ENCODE data around the gene CADM1.
A peak's percentile ranks its signal among the peaks of the same experiment; 100 is the strongest.

CADM1 gene

DNA sequence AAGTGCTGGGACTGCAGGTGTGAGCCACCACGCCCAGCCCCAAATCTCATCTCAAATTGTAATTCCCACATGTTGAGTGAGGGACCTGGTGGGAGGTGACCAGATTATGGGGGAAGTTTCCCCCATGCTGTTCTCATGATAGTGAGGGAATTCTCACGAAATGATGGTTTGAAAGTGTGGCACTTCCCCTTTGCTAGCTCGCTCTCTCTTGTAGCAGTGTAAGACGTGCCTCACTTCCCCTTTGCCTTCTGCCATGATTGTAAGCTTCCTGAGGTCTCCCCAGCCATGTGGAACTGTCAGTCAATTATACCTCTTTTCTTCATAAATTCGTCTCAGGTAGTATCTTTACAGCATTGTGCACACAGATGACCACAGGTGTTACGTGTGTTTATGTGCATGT lies 357.8 kb downstream of the CADM1 start:
- no peak for FAIRE-seq
- TF ChIP-seq POLR2A (IDR thresholded peaks at IDR 0.05; ENCODE audit: low read depth, low read length) = no peak

DNA sequence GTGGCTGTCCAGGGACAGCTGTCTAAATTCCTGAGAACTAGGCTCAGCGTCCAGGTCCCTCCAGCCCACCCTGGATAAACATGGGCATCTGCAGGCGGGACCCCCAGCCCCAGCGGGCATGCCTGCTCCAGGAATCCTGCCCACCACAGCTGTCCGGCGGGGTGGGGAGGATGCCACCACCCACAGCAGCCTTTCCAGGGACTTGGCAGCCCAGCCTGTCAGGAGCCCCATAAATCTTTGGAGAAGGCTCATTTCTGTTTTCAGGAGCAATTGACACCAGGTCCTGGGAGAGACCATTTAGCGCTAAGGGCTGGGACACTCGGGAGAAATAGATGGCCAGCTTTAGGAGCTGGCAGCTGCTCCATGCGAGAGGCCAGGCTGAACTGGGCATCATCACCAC lies 358.9 kb downstream of the CADM1 start:
- no peak for FAIRE-seq

More for the DNA sequence above, 357.8 kb downstream of the CADM1 start:
- no peak for DNase-seq (ENCODE audit: insufficient read length, low spot score)

DNA sequence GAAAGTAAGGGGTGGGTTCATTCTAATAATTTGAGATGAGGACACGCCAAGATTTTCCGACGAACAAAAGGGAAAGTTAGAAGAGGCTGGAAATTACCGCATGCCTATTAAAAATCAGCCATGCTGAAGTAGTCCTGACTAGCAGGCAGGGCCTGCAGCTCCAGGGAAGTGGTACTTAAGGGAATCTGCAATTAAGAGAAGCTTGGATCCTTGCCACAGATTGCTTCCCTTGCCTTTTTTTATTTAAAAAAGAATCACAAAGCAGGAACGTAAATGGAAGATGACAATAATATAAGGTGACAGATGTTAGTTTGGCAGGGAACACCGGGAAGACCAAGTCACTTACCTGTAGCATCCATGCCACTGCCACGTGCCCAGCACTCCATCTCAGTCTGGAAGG lies 359.3 kb downstream of the CADM1 start:
- TF ChIP-seq POLR2A (IDR thresholded peaks at IDR 0.05; ENCODE audit: low read depth, low read length) = no peak
- FAIRE-seq = no peak
- no peak for DNase-seq (ENCODE audit: insufficient read length, low spot score)

More for the DNA sequence above, 358.9 kb downstream of the CADM1 start:
- DNase-seq (ENCODE audit: insufficient read length, low spot score) = no peak
- no peak for TF ChIP-seq POLR2A (IDR thresholded peaks at IDR 0.05; ENCODE audit: low read depth, low read length)

DNA sequence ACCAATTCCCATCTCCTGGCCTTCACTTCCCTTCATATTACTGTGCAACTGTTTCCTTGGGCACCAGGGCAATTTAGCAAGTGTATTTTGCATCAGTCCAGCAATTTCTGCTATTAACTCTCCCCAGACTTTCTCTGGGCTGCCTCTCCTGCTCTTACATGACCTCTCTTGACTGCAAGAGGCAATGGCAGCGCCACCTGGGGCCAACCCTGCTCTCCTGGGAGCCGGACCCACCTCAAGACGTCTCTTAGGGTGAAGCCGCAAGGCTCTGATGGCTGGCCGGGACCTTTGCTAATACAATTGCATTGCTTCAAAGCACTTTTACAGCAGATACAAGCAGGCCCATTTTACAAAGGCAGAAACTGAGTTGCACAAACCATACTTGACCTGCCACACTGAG lies 360.2 kb downstream of the CADM1 start:
- no peak for TF ChIP-seq POLR2A (IDR thresholded peaks at IDR 0.05; ENCODE audit: low read depth, low read length)
- FAIRE-seq (no peak), DNase-seq (ENCODE audit: insufficient read length, low spot score) (no peak)

DNA sequence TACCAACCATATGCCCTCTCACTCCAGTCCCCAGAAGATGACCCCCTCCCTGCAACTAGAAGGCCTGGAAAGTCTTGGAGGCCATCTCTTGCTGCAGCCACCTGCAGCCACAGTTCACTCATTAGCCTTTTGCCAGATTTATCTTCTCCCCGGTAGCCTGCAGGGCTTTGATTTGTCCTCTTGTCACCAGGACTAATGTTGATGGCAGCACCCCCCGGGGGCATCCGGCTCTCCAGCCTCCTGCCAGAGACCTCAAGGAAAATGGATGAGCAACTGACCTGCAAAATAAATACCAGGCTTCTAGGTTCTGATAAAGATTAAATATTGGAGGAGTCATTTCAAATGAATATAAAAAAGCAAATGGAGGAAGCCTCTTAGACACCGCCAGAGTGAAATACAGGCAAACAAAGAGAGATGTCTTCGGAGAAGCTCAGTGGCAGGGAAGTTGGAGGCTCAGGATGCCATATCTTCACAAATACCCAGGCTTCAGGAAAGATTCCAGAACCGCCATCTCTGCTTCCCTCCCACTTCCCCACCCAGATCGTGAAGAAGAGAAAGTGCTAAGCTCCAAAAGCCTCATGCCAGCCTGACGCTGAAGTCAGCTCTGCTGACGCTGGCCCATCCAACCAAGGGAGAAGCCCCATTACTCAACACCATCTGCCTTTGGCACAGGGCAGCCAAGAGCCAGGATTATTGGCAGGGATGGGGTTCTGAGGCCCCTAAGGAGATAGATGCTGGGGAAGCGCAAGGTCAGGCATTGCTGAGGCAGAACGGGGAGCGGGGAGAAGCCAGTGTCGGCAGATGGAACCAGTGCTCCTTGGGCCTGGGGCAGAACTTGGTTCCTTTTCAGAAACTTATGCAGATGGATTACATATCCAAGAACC lies 362.7 kb downstream of the CADM1 start:
- TF ChIP-seq POLR2A (IDR thresholded peaks at IDR 0.05; ENCODE audit: low read depth, low read length) = no peak
- FAIRE-seq (no peak), DNase-seq (ENCODE audit: insufficient read length, low spot score) (no peak)

DNA sequence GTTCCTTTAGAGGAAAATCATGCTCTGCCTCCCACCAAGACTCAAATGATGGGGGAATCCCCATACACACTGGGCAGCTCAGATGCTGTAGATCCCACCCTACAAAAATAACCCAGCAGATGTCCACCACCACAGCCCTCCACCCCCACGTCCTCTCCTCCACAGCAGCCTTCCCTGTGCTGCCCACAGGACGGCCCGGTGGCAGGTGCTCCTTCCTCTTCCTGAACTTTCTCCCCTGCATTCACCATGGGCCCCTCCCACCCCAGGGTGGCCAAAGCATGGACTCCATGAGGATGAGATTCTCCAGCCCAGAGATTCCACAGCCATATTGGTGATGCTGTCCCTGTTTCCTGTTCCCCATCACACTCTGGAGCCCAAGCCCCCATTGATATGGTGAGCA lies 368.3 kb downstream of the CADM1 start:
- no peak for DNase-seq (ENCODE audit: insufficient read length, low spot score)
- no peak for FAIRE-seq
- no peak for TF ChIP-seq POLR2A (IDR thresholded peaks at IDR 0.05; ENCODE audit: low read depth, low read length)

DNA sequence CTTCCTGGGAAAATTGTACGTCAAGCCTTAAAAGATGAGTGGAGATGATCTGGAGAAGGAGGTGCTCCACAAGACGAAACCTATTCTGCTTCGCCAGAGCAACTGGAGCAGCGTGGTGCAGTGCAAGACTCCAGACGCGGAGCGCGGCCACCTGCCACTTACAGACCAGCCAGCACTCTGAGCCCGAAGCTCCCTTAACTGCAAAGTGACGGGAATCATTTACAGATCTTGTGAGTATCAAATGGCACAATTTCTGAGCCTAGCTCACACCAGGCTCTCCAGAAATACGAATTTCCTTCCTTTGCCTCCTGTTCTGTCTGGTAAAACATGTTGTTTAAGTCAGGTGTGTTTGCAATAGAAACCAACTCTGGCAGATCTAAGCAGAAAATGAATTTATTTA lies 369.3 kb downstream of the CADM1 start:
- DNase-seq (ENCODE audit: insufficient read length, low spot score) = no peak
- no peak for TF ChIP-seq POLR2A (IDR thresholded peaks at IDR 0.05; ENCODE audit: low read depth, low read length)
- FAIRE-seq = no peak

DNA sequence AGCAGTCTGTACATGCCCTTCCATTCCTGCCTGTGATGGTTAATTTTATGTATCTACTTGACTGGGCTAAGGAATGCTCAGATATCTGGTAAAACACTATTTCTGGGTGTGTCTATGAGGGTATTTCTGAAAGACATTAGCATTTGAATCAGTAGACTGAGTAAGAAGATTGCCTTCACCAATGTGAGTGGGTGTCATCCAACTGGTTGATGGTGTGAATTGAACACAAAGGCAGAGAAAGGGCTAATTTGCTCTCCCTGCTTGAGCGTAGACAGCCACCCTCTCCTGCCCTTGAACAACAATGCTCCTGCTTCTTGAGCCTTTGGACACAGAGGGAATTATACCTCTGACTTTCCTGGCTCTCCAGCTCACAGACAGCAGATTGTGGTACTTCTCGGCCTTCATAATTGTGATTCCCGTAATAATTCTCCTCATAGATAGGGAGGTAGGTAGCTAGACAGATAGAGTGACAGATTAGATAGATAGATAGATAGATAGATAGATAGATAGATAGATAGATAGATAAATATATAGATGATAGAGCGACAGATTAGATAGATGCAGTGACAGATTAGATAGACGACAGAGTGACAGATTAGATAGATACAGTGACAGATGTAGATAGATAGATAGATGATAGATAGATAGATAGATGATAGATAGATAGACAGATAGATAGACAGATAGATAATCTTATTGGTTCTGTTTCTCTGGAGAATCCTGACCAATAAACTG lies 370.6 kb downstream of the CADM1 start:
- DNase-seq (ENCODE audit: insufficient read length, low spot score) = no peak
- no peak for FAIRE-seq
- no peak for TF ChIP-seq POLR2A (IDR thresholded peaks at IDR 0.05; ENCODE audit: low read depth, low read length)

DNA sequence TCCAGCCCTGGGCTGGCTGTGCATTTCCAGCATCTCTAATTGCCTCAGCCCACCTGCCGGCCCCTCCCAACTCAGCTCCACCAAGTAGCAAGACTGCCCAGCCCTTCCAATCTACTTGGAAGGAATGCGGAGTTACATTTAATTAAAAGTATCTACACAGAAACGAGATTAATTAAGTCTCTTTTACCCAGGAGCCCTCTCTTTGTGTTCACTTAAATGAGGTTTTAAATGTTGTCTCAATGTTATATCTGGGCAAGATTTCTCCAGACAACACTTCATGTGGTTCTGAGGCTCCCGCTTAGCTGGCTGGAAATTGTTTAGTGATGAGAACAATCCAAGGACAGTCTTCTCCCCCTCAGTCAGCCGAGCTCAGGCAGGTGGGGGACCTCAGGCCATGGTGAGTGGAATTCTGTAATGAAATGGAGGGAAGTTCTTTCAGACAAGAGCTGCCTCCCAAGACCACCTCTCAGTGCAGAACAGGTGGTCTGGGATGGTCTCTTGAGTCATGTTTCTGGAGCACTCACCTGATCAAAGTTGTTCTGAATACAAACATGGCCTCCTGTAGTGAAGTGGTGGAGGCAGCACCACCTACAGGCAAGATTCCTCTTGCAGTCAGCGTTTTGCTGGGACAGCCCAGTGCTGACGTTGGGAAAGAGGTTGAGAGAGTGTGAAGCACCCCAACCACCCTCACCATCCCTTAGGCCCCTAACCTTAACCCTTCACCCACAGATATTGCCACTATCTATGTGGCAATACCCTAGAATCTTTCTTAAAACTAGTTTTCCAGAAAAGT lies 371.6 kb downstream of the CADM1 start:
- peak; percentile 11 for DNase-seq (ENCODE audit: insufficient read length, low spot score)

DNA sequence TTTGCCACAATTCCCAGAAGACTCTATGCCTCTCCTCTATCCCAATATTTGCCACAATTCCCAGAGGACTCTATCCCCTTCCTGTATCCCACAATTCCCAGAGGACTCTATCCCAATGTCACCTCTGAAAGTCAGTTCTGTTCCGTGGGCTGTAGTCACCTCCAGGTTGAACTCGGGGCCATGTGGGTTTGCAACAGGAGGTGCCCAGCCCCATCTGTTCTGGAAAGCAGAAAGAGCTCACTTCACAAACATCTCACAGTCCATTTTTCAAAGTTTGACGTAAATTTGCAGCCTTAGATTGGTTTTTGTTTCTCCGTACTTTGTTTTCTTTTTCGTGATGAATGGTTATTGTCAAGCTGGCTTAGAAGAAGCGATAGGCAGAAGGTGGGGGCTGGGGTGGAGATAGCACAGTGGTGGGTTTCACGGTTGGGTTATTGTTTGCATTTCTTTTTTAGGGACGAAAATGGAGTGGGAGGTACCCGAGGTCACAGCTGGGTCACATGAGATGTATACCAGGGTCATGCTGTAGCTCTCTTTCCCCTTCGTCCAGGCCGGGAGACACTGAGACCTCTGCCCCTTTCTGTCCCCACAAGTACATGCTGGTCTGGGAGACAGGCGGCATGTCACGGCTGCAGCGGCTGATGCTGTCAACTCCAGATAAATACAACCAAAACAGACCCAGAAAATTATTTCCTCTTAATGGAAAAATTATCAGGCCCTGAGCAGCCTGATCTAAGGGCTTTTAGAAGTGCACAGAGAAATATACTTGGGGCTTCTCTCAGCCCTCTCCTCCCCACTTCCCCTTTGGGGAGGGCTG lies 374.5 kb downstream of the CADM1 start:
- FAIRE-seq = no peak

More for the DNA sequence above, 371.6 kb downstream of the CADM1 start:
- FAIRE-seq = no peak
- TF ChIP-seq POLR2A (IDR thresholded peaks at IDR 0.05; ENCODE audit: low read depth, low read length) = no peak

DNA sequence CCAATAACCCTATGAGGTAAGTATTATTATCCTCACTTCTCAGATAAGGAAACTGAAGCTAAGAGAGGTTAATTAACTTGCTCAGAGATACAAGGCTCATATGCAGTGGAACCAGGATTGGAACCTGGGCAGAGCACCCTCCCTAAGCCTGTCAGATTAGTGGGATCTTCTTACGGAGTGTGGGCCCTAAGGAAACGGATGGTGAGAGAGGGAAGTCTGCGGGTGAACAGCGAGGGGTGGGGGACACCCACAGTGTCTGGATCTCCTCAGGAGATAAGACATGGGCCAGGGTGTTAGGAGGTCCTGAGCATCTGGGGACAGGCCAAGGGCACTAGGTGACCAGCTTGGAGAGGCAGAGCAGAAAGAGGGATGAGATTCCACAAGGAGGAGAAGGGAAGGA lies 376.0 kb downstream of the CADM1 start:
- no peak for TF ChIP-seq POLR2A (IDR thresholded peaks at IDR 0.05; ENCODE audit: low read depth, low read length)
- FAIRE-seq = no peak
- DNase-seq (ENCODE audit: insufficient read length, low spot score) = no peak

More for the DNA sequence above, 374.5 kb downstream of the CADM1 start:
- DNase-seq (ENCODE audit: insufficient read length, low spot score) = no peak
- no peak for TF ChIP-seq POLR2A (IDR thresholded peaks at IDR 0.05; ENCODE audit: low read depth, low read length)

DNA sequence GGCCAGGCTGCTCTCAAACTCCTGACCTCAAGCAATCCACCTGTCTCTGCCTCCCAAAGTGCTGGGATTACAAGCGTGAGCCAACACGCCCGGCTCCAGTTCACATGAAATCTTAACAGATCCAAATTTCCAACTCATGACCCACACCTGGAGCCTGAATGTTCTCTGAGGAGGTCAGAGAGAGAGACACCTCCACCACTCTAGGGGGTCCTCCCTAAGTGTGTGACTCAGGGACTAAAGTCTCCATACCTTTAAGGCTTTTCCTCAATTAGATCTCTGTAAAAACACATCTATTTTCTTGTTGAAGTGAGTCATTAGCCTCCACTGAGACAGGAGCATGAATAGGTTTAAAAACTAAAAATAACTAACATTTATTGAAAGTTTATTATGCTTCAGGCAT lies 376.4 kb downstream of the CADM1 start:
- FAIRE-seq (no peak), DNase-seq (ENCODE audit: insufficient read length, low spot score) (no peak)
- no peak for TF ChIP-seq POLR2A (IDR thresholded peaks at IDR 0.05; ENCODE audit: low read depth, low read length)

DNA sequence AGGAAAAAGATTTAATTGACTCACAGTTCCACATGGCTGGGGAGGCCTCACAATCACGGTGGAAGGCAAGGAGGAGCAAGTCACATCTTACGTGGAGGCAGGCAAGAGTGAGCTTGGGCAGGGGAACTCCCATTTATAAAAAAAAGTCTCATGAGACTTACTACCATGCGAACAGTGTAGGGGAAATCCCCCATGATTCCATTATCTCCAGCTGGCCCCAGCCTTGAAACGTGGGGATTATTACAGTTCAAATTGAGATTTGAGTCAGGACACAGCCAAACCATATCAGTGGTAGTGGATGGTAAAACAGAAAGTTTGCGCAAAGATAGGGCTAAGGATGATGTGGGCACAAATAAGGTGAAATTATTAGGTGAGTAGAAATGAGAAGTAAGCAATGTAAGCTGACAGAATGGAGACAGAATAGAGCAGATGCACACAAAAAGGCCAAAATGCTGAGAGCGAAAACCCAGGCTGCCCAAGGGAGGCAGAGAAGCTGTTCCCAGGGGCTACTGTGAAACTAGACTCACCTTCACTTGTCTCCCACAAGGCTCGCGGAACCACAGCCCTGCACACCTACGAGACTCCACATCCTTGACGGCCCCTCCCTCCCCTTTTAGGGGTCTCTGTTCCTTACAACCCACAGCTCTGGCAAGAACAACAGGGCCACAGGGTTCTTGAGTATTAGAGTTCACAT lies 377.6 kb downstream of the CADM1 start:
- no peak for DNase-seq (ENCODE audit: insufficient read length, low spot score)
- no peak for TF ChIP-seq POLR2A (IDR thresholded peaks at IDR 0.05; ENCODE audit: low read depth, low read length)
- FAIRE-seq = no peak
